SK-N-SH treated with all-trans-retinoic acid at 6 μM for 48 hours (cell line): ENCODE measurements around the gene INSR.

Source experiments
- ATAC-seq: fragments of 200-7000 bp; cut with Tn5 transposase; 3 replicates; pipeline ENCODE4 v1.9.1; 2020; ENCODE audit warnings: mild to moderate bottlenecking, moderate library complexity
- ARNTL ChIP-seq: fragments of 450-650 bp; formaldehyde crosslinking; IDR thresholded peaks from 2 replicates; pipeline ENCODE4 v1.5.0; 2020; ENCODE audit warnings: low read depth, mild to moderate bottlenecking, moderate library complexity, borderline replicate concordance
- CSDC2 ChIP-seq: fragments of 250-450 bp; sonication (Bioruptor Pico); IDR thresholded peaks from 2 replicates; pipeline ENCODE4 v1.5.0; 2020; ENCODE audit warnings: mild to moderate bottlenecking, moderate library complexity
- ESRRG ChIP-seq: fragments of 250-450 bp; sonication (Bioruptor Pico); IDR thresholded peaks from 2 replicates; pipeline ENCODE4 v1.6.1; 2021; ENCODE audit warnings: mild to moderate bottlenecking
- GLIS3 ChIP-seq: fragments of 250-450 bp; sonication (Bioruptor Pico); IDR thresholded peaks from 2 replicates; pipeline ENCODE4 v1.5.0; 2020; ENCODE audit warnings: mild to moderate bottlenecking, moderate library complexity
- ISL1 ChIP-seq: fragments of 250-450 bp; sonication (Bioruptor Pico); IDR thresholded peaks from 2 replicates; pipeline ENCODE4 v2.1.2; 2022; ENCODE audit warnings: mild to moderate bottlenecking, moderate library complexity
- OSR1 ChIP-seq: fragments of 250-450 bp; sonication (Bioruptor Pico); IDR thresholded peaks from 2 replicates; pipeline ENCODE4 v1.8.0; 2022; ENCODE audit warnings: moderate library complexity, mild to moderate bottlenecking, inconsistent platforms
- PATZ1 ChIP-seq: fragments of 250-450 bp; sonication (Bioruptor Pico); IDR thresholded peaks from 2 replicates; pipeline ENCODE4 v1.8.0; 2020; ENCODE audit warnings: mild to moderate bottlenecking, moderate library complexity, borderline replicate concordance
- PPARA ChIP-seq: fragments of 250-450 bp; sonication (Bioruptor Pico); IDR thresholded peaks from 2 replicates; pipeline ENCODE4 v1.5.0; 2020; ENCODE audit warnings: mild to moderate bottlenecking, borderline replicate concordance
- SNAI2 ChIP-seq: fragments of 250-450 bp; sonication (Bioruptor Pico); IDR thresholded peaks from 2 replicates; pipeline ENCODE4 v1.5.0; 2020; ENCODE audit warnings: mild to moderate bottlenecking, moderate library complexity
- TCF4 ChIP-seq: fragments of 250-450 bp; sonication (Bioruptor Pico); IDR thresholded peaks from 2 replicates; pipeline ENCODE4 v1.8.0; 2021; ENCODE audit warnings: mild to moderate bottlenecking, moderate library complexity, borderline replicate concordance
- ZC3H10 ChIP-seq: fragments of 250-450 bp; sonication (Bioruptor Pico); IDR thresholded peaks from 2 replicates; pipeline ENCODE4 v1.5.1; 2021; ENCODE audit warnings: mild to moderate bottlenecking, moderate library complexity
- ZFP3 ChIP-seq: fragments of 250-450 bp; sonication (Bioruptor Pico); IDR thresholded peaks from 2 replicates; pipeline ENCODE4 v1.5.0; 2020; ENCODE audit warnings: mild to moderate bottlenecking, moderate library complexity
- ZFP30 ChIP-seq: fragments of 450-650 bp; formaldehyde crosslinking; IDR thresholded peaks from 2 replicates; pipeline ENCODE4 v1.5.0; 2022; ENCODE audit warnings: mild to moderate bottlenecking, moderate library complexity
- ZNF565 ChIP-seq: fragments of 450-650 bp; formaldehyde crosslinking; conservative IDR thresholded peaks from 2 replicates; pipeline ENCODE4 v1.5.0; 2020; ENCODE audit warnings: low read depth, mild to moderate bottlenecking, moderate library complexity
- ZNF8 ChIP-seq: fragments of 450-650 bp; formaldehyde crosslinking; IDR thresholded peaks from 2 replicates; pipeline ENCODE4 v1.5.0; 2020; ENCODE audit warnings: mild to moderate bottlenecking, moderate library complexity
- TF ChIP-seq, protein P1 (sequence below): fragments of 250-450 bp; sonication (Bioruptor Pico); IDR thresholded peaks from 2 replicates; pipeline ENCODE4 v1.5.1; 2020; ENCODE audit warnings: low read depth, mild to moderate bottlenecking, moderate library complexity
- TF ChIP-seq, protein P2 (sequence below): fragments of 250-450 bp; sonication (Bioruptor Pico); IDR thresholded peaks from 2 replicates; pipeline ENCODE4 v1.5.1; 2021; ENCODE audit warnings: mild to moderate bottlenecking, moderate library complexity

INSR gene

GRCh38 chr19:7063764-7064418 lies 230.3 kb downstream of the INSR start:
- TF ChIP-seq ZNF8 (no peak), ZC3H10 (no peak), CSDC2 (CRISPR knock-in tag) (no peak), OSR1 (CRISPR knock-in tag) (no peak), ISL1 (CRISPR knock-in tag) (no peak), SNAI2 (CRISPR knock-in tag) (no peak)
- no peak for ATAC-seq

DNA sequence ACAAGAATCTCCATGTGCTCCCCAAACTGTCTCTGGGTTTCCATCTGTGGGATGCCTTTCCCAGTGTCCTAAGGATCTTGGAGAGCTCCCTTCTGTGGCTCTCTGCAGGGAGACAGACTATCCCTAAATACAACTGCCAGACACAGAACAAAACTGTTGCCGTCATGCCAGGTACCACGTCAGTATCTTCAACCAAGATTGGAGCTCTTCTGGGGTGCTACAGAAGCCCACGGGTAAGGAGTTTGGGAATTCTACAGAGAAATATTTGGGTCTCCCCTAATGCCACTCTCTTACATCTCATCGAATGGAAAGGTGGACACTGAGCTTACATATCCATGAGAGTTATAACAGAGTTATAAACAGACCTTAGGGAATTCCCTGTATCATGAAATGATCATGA lies 230.9 kb downstream of the INSR start:
- TF ChIP-seq TCF4 (CRISPR knock-in tag), result no peak
- TF ChIP-seq ZNF565, result no peak
- no peak for TF ChIP-seq ARNTL (CRISPR knock-in tag)
- no peak for TF ChIP-seq ESRRG (CRISPR knock-in tag)
- TF ChIP-seq ZC3H10, result no peak
- TF ChIP-seq, protein P1, sequence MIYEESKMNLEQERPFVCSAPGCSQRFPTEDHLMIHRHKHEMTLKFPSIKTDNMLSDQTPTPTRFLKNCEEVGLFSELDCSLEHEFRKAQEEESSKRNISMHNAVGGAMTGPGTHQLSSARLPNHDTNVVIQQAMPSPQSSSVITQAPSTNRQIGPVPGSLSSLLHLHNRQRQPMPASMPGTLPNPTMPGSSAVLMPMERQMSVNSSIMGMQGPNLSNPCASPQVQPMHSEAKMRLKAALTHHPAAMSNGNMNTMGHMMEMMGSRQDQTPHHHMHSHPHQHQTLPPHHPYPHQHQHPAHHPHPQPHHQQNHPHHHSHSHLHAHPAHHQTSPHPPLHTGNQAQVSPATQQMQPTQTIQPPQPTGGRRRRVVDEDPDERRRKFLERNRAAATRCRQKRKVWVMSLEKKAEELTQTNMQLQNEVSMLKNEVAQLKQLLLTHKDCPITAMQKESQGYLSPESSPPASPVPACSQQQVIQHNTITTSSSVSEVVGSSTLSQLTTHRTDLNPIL (CRISPR knock-in tag), result no peak
- no peak for TF ChIP-seq ZFP3 (CRISPR knock-in tag)
- no peak for TF ChIP-seq GLIS3 (CRISPR knock-in tag)
- no peak for TF ChIP-seq CSDC2 (CRISPR knock-in tag)
- TF ChIP-seq, protein P2, sequence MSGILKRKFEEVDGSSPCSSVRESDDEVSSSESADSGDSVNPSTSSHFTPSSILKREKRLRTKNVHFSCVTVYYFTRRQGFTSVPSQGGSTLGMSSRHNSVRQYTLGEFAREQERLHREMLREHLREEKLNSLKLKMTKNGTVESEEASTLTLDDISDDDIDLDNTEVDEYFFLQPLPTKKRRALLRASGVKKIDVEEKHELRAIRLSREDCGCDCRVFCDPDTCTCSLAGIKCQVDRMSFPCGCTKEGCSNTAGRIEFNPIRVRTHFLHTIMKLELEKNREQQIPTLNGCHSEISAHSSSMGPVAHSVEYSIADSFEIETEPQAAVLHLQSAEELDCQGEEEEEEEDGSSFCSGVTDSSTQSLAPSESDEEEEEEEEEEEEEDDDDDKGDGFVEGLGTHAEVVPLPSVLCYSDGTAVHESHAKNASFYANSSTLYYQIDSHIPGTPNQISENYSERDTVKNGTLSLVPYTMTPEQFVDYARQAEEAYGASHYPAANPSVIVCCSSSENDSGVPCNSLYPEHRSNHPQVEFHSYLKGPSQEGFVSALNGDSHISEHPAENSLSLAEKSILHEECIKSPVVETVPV (CRISPR knock-in tag), result no peak
- TF ChIP-seq ZFP30 (CRISPR knock-in tag), result no peak
- no peak for TF ChIP-seq ZNF8
- TF ChIP-seq PPARA, result no peak
- no peak for TF ChIP-seq PATZ1
- no peak; the same call in 2 of the 3 replicates for ATAC-seq
